Measurements from ENCODE around the gene MINDY4B. TPM values are rescaled to one million over a fixed set of nuclear protein-coding genes. Genes with fewer than 3 reads are reported as not detected.
"Not testable (repeated sequence)": the region's sequence is repeated elsewhere in the genome, so short reads cannot be mapped to it uniquely, and the experiment has no call there.

The MINDY4B gene
- total RNA-seq, 1 donor from 2014 or later = not detected

GRCh38 chr3:150868282-150868681, 37.0 kb downstream of the MINDY4B start:
- no peak for TF ChIP-seq CTCF (IDR thresholded peaks at IDR 0.05)
- Histone ChIP-seq H3K9me3 (no peaks in the 10 kb centered on the region), H3K4me3 (no peak overlapping the region), H3K36me3 (no peaks in the 10 kb centered on the region), H3K27ac (no peak overlapping the region), H3K4me1 (no peaks in the 10 kb centered on the region), H3K27me3 (no peaks in the 10 kb centered on the region)
- no peak for DNase-seq (ENCODE audit: low spot score in 2 of 2)
- intact Hi-C loops (cut with DNase I) = loop anchor here (10.0 kb wide), 1 partner anchor 333 kb away; no protein-coding TSS in a partner anchor

GRCh38 chr3:150867434-150867833, 37.8 kb downstream of the MINDY4B start:
- DNase-seq (ENCODE audit: low spot score in 2 of 2) = no peak
- intact Hi-C loops (cut with DNase I) = loop anchor here (10.0 kb wide), 1 partner anchor 333 kb away; no protein-coding TSS in a partner anchor

GRCh38 chr3:150863921-150864320, 41.3 kb downstream of the MINDY4B start:
- intact Hi-C loops (cut with DNase I) = loop anchor here (2.0 to 10.0 kb wide), 2 partner anchors 75 to 329 kb away; no protein-coding TSS in a partner anchor
- H3K27me3 ChIP-seq; DNase-seq (ENCODE audit: low spot score in 2 of 2); H3K36me3 ChIP-seq; H3K27ac ChIP-seq; H3K4me3 ChIP-seq; H3K9me3 ChIP-seq; H3K4me1 ChIP-seq: not testable (repeated sequence)

More at GRCh38 chr3:150867434-150867833, 37.8 kb downstream of the MINDY4B start:
- no peak for TF ChIP-seq CTCF (IDR thresholded peaks at IDR 0.05)
- no peaks in the 10 kb centered on the region for H3K27me3 ChIP-seq
- H3K27ac ChIP-seq = no peak overlapping the region
- no peaks in the 10 kb centered on the region for H3K4me1 ChIP-seq
- no peaks in the 10 kb centered on the region for H3K36me3 ChIP-seq
- H3K4me3 ChIP-seq = no peak overlapping the region
- no peaks in the 10 kb centered on the region for H3K9me3 ChIP-seq

- H3K27ac ChIP-seq = no peak overlapping the region
- intact Hi-C loops (cut with DNase I) = loop anchor here (10.0 kb wide), 1 partner anchor 327 kb away; no protein-coding TSS in a partner anchor
- no peak overlapping the region for H3K4me3 ChIP-seq
- no peaks in the 10 kb centered on the region for H3K27me3 ChIP-seq
- no peaks in the 10 kb centered on the region for H3K4me1 ChIP-seq
- no peaks in the 10 kb centered on the region for H3K9me3 ChIP-seq
- DNase-seq (ENCODE audit: low spot score in 2 of 2) = no peak
- H3K36me3 ChIP-seq = no peaks in the 10 kb centered on the region
- TF ChIP-seq CTCF (IDR thresholded peaks at IDR 0.05) = no peak
These were observed 43.4 kb downstream of the MINDY4B start for GRCh38 chr3:150861851-150862250.

GRCh38 chr3:150857936-150858335, 47.3 kb downstream of the MINDY4B start:
- H3K4me3 ChIP-seq; intact Hi-C loops (cut with DNase I); H3K36me3 ChIP-seq; H3K4me1 ChIP-seq; H3K27ac ChIP-seq; H3K27me3 ChIP-seq; DNase-seq (ENCODE audit: low spot score in 2 of 2); H3K9me3 ChIP-seq: not testable (repeated sequence)

- no peaks in the 10 kb centered on the region for H3K27me3 ChIP-seq
- intact Hi-C loops (cut with DNase I) = no loop called here
- H3K27ac ChIP-seq = no peak overlapping the region
- H3K36me3 ChIP-seq = no peaks in the 10 kb centered on the region
- peaks cover 0 to 6% of the 10 kb centered on the region in 2 donors for H3K9me3 ChIP-seq
- H3K4me1 ChIP-seq = no peaks in the 10 kb centered on the region
- DNase-seq (ENCODE audit: low spot score in 2 of 2) = no peak
- H3K4me3 ChIP-seq = no peak overlapping the region
- no peak for TF ChIP-seq CTCF (IDR thresholded peaks at IDR 0.05)
These were observed 55.0 kb downstream of the MINDY4B start for GRCh38 chr3:150850191-150850590.

- no peaks in the 10 kb centered on the region for H3K27me3 ChIP-seq
- no peak overlapping the region for H3K4me3 ChIP-seq
- H3K4me1 ChIP-seq = no peaks in the 10 kb centered on the region
- no peak for TF ChIP-seq CTCF (IDR thresholded peaks at IDR 0.05)
- no peaks in the 10 kb centered on the region for H3K36me3 ChIP-seq
- intact Hi-C loops (cut with DNase I) = no loop called here
- H3K27ac ChIP-seq = no peak overlapping the region
- H3K9me3 ChIP-seq = peaks cover 0 to 6% of the 10 kb centered on the region in 2 donors
- DNase-seq (ENCODE audit: low spot score in 2 of 2) = no peak
These were observed 56.4 kb downstream of the MINDY4B start for GRCh38 chr3:150848864-150849263.
